GM18873 (cell line): ENCODE data around the gene ITGA11.
"Not testable (repeated sequence)": the region's sequence is repeated elsewhere in the genome, so short reads cannot be mapped to it uniquely, and the experiment has no call there.

ENCODE experiments used
- ATAC-seq: cut with Tn5 transposase; IDR thresholded peaks from one replicate; pipeline ENCODE4 v1.9.1; 2021; ENCODE audit warnings: mild to moderate bottlenecking, moderate library complexity, moderate number of reproducible peaks; ENCODE audit not compliant: unreplicated experiment, low FRiP score

The ITGA11 gene

GRCh38 chr15:68399096-68400065, 32.6 kb downstream of the ITGA11 start:
- ATAC-seq = no peak

- not testable (repeated sequence) for ATAC-seq
Observed at GRCh38 chr15:68397999-68398398, 34.0 kb downstream of the ITGA11 start.

DNA sequence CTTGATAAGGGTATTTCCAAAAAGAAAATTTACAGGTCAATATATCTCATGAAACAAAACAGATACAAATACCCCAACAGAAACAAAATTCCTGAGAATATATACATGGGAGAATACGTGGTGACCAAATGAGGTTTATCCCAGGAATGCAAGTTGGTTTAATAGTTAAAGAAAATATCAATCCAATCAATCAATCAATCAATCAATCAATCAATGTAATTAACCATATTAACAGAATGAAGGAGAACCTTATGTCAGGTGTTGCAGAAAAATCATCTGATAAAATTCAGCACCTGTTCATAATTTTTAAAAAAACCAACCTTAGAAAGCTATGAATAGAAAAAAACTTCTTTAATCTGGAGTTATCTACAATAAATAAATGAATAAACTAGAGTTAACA, 35.9 kb downstream of the ITGA11 start:
- no peak for ATAC-seq

GRCh38 chr15:68391121-68391520, 40.8 kb downstream of the ITGA11 start:
- ATAC-seq = no peak

- ATAC-seq = no peak
Observed at GRCh38 chr15:68389936-68390817, 41.8 kb downstream of the ITGA11 start.

GRCh38 chr15:68389041-68389930, 42.7 kb downstream of the ITGA11 start:
- ATAC-seq = no peak

GRCh38 chr15:68387381-68388143, 44.4 kb downstream of the ITGA11 start:
- ATAC-seq = no peak

GRCh38 chr15:68386587-68387288, 45.2 kb downstream of the ITGA11 start:
- ATAC-seq = no peak

DNA sequence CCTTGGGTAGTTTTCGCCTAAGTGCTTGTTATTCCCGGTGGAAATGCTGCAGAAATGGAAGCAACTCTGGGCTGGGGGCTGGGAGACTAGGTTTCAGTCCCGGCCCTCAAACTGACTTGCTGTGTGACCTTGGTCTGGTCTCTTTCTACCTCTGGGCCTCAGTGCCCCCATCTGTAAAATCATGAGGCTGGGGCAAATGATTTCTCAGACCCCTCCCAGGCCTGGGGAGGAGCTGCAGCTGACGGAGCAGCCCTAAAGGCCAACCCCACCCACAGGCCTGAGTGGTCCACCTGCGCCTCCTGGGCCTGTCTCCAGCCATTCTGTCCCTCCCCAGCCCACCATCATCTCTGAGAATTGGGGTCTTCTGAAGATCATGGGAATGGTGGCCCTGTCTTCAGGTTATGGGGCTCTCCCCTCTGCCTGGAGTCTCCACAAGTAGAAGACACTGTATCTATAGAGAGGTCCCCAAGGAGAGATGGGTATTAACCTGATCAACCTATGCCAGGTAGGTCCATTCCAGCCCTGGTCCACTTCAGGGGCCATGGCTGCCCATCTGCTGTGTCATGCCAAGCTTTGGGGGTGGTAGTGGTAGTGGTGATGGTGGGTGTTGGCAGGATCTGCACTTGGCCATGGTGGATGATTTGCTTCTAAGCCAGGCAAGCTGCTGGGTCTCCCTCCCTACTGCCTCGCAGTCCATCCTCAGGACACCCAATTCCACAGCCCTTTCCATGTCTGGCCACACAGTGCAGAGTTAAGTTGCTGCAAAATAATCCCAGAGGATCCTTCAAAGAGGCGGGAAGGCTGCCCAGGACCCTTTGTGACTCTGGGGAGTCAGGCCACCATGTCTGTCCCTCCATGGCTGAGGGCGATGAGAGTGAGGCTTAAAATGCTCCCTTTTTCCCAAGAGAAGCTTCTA, 46.0 kb downstream of the ITGA11 start:
- ATAC-seq = no peak

DNA sequence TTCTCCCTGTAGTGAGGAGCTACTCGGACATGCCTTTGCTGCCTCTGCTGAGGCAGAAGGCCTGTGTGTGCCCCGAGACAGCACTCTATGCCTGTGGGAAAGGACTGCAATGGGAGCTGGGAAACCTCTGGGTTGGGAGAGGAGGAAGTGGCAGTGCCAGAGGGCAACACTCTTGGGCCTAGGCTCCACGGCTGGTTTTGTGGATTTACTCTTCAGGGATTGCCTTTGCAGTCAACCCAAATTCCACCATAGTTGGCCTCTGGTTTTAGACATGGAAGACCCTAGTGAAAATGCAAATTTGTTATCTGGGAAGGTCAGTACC, 46.8 kb downstream of the ITGA11 start:
- ATAC-seq = no peak

- no peak for ATAC-seq
Observed at GRCh38 chr15:68384451-68385239, 47.3 kb downstream of the ITGA11 start.

DNA sequence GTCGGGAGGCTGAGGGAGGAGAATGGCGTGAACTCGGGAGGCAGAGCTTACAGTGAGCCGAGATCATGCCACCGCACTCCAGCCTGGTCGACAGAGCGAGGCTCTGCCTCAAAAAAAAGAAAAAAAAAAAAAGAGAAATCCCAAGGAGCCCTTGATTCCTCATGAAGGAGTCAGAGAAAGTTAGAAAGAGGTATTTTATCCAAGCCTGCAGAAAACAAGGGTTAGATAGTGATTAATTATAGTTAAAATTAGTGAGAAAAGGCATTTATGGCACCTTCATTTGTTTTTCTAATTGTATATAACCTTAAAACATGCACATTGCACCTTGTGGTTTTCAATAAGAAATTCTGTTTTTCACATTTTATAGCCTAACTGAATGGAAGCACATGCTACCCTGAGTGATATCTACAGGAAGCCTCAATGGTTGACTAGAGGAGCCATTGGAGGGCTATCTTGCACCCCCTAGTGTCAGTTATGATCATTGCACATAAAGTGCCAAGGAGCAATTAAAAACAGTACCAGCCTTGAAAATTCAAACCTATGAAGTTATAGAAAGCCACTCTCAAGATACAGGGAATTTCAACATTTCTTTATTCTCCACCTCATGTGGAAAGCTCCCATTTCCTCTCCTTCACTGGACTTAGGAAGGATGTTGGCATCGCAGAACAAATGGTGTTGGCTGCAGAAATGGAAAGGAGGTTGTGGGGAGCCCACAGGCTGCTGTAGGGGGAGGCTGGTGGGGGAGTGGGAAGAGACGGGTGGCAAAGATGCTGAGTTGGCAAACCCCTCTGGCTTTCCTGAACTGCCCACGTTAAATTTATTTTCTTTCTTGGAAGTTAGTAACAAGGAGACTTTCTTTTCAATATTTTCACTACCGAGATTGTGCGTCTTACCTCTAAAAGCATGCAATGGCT, 48.5 kb downstream of the ITGA11 start:
- ATAC-seq = no peak

GRCh38 chr15:68382286-68383007, 49.5 kb downstream of the ITGA11 start:
- no peak for ATAC-seq

GRCh38 chr15:68380456-68380855, 51.5 kb downstream of the ITGA11 start:
- ATAC-seq = no peak

GRCh38 chr15:68379759-68380290, 52.1 kb downstream of the ITGA11 start:
- ATAC-seq = no peak
